ENCODE data around the gene LUZP1.

Gene LUZP1

GRCh38 chr1:23114424-23115079, 54.1 kb downstream of the LUZP1 start:
- no peak for DNase-seq

DNA sequence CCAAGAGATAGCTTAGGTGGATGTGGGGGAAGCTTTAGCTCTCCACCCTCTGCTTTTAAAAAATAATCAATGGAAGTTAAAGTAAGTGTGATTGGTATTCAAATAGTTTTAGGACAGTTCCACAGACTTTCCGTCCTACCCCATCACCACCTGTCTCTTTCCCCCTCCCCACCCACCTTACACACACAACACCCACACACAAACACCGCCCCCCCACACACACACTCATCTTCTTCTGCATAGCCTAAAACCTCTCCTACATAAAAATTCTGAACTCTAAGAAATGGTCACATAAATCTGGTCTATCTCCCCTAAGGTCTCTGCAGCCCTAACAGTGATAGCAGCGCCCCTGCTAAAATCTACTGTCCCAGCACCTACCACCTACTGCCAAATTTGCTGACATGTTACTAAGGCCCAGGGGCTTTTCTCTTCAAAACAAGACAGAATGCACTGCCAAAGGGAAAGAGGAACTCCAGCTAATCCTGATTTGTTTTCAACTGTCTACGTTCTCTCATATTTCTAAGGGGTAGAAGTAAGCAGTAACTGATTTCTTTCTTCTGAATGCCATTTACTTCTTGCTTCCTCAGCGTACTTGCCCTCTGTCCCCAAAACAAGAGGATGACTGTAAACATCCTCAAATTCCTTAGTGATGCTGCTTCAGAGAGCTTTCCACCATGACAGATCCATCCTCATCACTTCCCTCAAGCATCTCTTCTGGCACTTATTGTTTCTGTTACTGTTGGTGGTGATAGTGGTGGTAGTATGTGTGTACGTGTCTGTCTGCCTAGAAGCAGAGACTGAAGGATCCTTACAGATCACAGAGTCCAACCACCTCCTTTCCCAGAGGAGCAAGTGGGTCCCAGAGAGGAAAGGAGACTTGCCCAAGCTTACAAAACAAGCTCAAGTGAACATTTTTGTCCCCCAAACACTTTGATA, 56.8 kb downstream of the LUZP1 start:
- no peak for DNase-seq

DNA sequence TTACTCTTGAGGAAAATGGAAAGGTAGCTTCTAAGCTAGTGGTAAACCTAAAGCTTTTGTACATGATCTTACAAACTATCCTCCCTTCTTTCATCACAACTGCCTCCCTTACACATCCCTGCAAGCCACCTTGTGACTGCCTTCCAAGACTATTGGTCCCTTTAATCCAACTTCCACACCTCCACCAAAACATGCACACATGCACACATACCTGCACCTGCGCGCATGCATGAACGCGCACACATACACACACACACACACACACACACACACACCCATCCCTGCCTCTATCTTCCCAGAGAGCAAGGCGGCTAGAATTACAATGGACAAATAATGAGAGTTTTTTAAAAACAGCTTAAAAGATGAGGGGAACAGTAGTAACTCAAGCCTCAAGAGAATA, 58.3 kb downstream of the LUZP1 start:
- DNase-seq, result no peak

- DNase-seq, result no peak
These were observed 59.6 kb downstream of the LUZP1 start for GRCh38 chr1:23108918-23109533.

- no peak for DNase-seq
These were observed 65.4 kb downstream of the LUZP1 start for GRCh38 chr1:23103001-23103889.

DNA sequence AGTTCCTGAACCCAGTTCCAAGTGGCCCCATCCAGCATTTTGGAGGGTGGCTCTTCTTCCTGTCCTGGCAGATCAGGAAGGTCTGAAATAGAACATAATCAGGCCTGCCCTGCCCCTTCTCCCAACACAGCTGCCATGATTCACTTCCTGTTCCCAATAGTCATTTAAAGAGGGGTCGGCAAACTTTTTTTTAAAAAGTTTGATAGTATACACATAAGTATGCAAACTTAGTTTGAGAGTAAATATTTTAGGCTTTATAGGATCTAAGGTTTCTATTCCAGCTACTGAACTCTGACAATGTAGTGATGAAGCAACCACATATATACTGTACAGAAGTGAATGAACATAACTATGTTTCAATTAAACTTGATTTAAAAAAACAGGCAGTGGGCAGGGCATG, 66.4 kb downstream of the LUZP1 start:
- DNase-seq, result no peak

DNA sequence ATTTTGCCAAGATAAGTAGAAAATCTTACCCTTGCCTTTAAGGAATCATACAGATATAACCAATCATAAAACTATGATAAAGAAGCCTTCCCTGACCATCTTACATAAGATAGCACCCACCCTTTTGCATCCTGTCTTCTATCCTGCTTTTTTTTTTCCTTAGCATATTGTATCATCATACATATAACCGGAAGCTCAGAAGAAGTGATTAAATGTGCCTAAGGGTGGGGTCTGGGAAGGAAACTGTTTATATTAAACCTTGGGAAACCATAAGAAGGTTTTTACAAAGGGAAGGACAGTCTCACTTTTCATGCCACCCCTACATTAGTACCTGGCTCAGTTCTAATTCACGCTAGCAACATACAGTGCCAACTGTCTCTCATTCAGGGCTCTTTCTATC, 66.8 kb downstream of the LUZP1 start:
- no peak for DNase-seq

DNA sequence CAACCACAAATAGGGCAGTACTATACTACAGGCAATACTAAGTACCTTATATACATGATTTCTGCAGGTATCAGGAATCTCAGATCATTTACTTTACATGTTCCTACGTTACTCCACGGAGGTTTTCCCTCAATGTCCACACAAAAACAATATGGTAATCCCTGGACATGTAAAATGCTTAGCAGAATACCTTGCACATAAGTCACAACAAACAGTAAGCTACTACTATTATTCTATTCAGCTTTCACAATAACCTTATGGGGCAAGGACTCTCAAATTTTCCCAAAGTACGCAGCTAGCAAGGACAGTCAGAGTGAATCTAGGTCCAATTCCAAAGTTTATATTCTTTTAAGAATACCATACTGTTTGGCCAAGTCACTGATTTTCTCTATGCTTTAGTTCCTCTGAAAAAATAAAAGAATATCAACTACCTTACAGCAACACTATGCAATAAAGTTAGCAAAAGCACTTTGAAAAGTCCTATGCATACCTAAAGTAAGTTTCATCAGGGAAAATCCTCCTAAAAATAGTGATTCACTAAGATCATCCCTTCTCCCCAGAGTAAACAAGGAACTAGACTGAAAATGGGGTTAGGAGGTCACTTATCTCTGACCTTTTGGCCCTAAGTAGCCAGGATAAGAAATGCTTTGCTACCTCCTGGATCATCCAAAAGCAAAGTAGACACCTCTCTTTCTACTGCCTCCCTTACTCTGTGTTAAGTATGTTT, 67.4 kb downstream of the LUZP1 start:
- DNase-seq, result no peak

GRCh38 chr1:23100074-23100748, 68.4 kb downstream of the LUZP1 start:
- no peak for DNase-seq

DNA sequence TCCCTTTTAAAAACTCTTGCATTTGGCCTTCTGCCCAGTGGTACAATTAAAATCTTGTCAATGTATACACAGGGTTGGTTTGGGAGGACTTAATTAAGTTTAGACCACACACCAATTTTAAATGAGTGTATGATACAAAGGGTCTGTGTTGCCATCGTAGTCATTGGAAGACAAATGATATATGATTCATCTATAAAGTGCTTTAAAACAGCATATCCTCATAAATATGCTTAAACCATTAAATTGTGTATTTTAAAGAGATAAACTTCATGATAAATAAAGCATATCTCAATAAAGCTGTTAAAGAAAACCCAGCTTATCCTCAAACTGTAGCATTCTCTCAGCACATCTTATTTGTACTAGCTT, 69.5 kb downstream of the LUZP1 start:
- no peak for DNase-seq

DNA sequence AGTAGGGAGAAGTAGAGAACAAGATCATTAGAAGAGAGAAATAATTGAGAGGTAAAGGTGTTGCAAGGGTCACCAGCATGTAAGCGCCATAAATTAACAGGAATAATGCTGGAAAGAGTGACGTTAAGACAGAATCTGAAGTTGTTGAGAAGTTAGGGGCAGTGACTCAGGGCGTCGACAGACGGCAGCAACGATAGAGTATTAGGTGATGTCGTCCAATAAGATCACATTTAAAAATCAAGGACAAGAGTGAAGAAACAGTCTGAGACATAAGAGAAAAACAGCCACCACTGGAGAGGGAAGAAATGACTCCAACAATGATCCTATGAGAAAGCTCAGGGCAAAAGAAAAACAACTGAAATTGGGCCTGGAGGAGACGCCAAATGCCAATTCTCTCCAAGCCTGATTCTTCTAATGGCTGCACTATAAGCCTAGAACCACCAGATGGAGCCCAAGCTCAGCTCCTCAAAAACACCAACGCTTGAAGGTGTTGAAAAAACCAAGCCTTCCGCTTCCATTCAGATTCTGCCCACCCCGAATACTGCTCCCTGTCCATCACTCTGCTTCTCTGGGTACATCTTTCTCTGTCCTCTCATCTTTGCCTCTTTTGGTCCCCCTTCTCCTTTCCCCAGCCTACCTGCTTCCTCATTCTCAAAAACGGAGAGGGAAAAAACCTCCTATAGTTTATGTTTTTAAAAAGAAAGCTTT, 70.0 kb downstream of the LUZP1 start:
- peak; percentile 36 to 47 for DNase-seq

- no peak for DNase-seq
These were observed 71.3 kb downstream of the LUZP1 start for GRCh38 chr1:23097316-23097715.

DNA sequence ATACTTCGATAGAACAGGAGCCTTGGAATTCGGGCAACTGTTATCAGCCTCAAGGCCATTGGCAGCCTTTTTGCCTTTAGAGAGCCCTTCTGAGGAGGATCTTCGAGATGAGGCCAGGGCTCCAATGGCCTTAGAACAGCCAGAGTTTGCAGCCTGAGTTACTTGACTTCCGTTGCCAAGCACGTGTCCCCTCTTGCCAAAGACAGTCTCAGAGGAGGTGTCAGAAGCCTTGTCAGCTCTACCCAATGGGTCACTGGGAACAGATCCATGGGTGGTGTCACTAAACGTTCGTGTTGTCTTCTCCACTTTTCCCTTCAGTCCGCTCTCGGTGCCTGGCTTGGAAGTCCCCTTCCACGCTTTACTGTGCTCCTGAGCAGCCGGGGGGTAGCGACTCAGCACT, 76.2 kb downstream of the LUZP1 start:
- DNase-seq, result no peak

DNA sequence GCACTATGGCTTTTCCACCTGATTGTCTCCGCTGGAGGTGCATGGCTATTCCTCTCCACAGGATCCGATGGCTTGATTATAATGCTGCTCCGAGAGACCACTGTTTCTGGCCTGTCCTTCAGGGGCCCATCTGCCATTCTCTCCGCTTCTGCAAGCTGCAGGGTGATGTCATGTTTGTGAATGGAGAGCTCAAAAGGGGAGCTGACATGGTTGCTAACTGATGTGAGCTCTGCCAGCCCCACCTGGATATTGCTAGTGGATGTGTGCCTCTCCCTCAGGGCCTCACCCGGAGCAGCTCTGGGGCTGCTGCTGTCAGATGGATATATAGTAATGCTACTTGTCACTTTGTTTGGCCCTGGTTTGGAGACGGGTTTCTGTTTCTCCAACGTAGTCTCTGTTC, 77.1 kb downstream of the LUZP1 start:
- DNase-seq, result no peak

DNA sequence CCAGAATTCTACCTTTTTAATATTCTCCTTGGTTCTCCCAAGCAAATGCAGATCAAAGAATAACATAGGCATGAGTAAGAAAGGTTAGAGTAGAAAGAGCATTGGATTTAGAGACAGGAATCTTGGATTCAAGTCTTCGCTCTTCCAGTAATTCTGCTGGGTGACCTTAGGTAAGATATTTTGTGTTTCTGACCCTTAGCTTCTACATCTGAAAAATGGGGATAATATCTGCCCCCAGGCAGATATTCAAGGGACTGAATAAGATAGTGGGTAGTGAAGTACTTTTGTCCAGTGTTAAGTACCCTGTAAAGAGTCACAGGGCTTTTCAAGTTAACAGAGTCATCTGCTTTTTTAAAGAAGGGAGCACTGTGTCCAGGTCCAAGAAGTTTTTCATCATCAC, 78.6 kb downstream of the LUZP1 start:
- no peak for DNase-seq

DNA sequence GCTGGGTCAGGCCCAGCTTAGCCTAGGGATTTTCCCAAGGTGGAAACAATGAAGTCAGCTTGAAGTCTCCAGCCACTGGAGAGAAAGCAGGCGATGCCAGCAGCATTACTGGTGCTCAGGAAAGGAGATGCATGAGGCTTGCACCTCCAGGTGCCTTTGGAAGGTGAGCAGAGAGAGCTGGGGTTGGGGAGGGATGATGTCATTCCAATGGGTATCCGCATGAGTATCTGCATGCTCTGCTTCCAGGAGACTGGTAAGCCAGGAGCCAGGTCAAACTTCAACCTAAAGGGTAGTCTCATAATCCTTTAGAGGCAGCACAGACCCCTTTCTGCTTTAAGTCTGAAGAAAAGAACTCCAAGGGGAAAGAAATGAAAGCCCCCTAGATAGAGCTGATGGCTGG, 80.6 kb downstream of the LUZP1 start:
- no peak for DNase-seq

DNA sequence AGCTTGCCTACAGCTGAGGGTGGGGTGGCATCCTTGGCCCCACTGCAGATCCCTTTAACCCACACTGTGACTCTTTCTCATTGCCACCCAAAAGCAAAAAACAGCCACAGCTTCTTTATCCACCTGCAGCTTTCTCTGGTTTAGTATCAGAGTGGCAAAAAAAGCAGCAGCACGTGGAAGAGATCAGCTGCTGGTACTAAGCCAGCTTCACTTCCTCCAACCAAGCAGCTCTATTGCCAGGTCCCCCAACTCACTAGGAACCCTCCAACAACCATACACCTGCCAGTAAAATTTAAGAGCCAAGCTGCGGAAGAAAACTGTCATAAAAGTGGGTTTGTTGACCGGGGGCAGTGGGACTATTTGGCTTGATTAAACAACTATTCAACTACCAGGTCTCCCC, 83.0 kb downstream of the LUZP1 start:
- DNase-seq, result no peak

DNA sequence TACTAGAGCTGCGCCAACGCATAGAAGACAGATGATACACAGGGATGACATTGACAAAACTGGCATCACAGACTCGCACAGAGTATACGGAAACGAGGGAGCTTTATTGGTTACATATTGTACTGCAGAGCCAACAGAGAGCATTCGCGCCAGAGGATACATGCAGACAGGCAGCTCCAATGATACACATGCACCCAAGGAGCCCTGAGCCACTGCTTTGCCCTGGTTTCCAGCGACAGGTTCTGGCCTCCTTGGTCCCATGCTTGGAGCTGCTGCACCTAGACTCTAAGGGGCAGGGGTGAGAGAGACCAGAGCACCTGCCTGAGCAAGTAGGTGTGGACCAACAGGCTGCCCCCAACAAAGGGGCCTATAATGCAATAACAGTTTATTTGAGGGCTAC, 83.8 kb downstream of the LUZP1 start:
- no peak for DNase-seq

GRCh38 chr1:23083714-23084480, 84.8 kb downstream of the LUZP1 start:
- no peak for DNase-seq

DNA sequence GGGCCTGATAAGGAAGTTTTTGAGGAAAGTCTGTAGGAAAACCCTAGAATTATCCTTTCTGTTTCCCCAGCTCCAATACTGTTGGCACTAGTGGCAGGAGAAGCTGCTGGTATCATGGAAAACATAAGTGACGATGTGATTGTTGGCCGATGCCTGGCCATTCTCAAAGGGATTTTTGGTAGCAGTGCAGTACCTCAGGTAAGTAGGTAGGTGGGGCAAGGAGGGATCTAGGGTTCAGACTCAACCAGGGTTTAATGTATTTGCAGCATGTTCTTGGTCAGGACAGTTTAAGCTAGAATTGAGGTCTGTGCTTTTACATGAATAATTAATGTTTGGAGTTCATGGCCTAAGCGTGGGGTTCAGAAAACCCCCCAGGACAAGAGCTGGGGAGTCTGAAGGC, 87.3 kb downstream of the LUZP1 start:
- no peak for DNase-seq
